ENCODE results near the gene FXR2. TPM values are rescaled to one million over a fixed set of nuclear protein-coding genes. Genes with fewer than 3 reads are reported as not detected.
"Not testable (repeated sequence)": the region's sequence is repeated elsewhere in the genome, so short reads cannot be mapped to it uniquely, and the experiment has no call there.

Gene FXR2
- total RNA-seq, 4 donors from 2014 or later, result 11.7 to 25.4 (median 22.4) TPM

GRCh38 chr17:7626956-7627249 is 12.2 kb upstream of the FXR2 start:
- DNase-seq, result no peak
- Histone ChIP-seq H3K4me1 (peaks cover 12 to 16% (median 15%) of the 10 kb centered on the region in 4 donors), H3K4me3 (peak overlapping the region; percentile 70 to 88 (median 82)), H3K27ac (peak overlapping the region; percentile 91 to 96 (median 93)), H3K9me3 (no peaks in the 10 kb centered on the region), H3K36me3 (no peaks in the 10 kb centered on the region), H3K27me3 (no peaks in the 10 kb centered on the region)
- TF ChIP-seq POLR2A (IDR thresholded peaks at IDR 0.05) (no peak), CTCF (IDR thresholded peaks at IDR 0.05) (no peak), EP300 (IDR thresholded peaks at IDR 0.05; ENCODE audit: low read depth) (no peak), POLR2AphosphoS5 (IDR thresholded peaks at IDR 0.05) (no peak)
- 20% methylated on average over 6 of the region's 6 CpGs; no CpG with 5 or more reads in 1 of the 2 donors for WGBS, 2 donors (ENCODE audit: low coverage in 1 of 2)
- in situ Hi-C loops (cut with MboI; ENCODE audit: low pct_ligation_motif_present in 1 of 4, low pct_unique_long_range_greater_than_20kb in 1 of 4, low sequenced_read_pairs in 3 of 4), result no loop called here
- intact Hi-C loops (cut with DNase I; ENCODE audit: low total_unique reads), result no loop called here

DNA sequence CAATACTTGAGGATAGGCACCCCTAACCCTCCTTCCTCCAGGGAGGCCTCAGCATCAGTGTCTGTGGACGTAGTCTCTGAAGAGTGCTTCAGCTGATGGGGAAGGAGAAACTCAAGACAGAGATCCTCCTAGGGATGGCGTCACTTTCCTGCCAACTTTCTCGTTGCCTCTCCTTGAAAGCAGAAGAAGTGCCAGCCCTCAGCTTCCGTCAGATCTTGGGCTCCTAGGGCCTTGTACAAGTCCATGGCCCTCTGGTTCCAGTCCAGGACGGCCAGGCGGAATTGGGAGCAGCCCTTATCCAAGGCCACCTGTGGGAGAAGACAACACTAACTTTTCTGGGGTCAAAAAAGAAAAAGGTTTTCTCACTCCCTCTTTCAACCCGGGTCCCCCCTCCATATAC is 11.6 kb upstream of the FXR2 start:
- no peaks in the 10 kb centered on the region for H3K9me3 ChIP-seq
- H3K27me3 ChIP-seq, result no peaks in the 10 kb centered on the region
- peak overlapping the region in 1 of 4 donors; percentile 70 for H3K4me3 ChIP-seq
- intact Hi-C loops (cut with DNase I; ENCODE audit: low total_unique reads) (no loop called here), in situ Hi-C loops (cut with MboI; ENCODE audit: low pct_ligation_motif_present in 1 of 4, low pct_unique_long_range_greater_than_20kb in 1 of 4, low sequenced_read_pairs in 3 of 4) (no loop called here)
- H3K36me3 ChIP-seq, result no peaks in the 10 kb centered on the region
- no peak for DNase-seq
- peaks cover 12 to 16% (median 15%) of the 10 kb centered on the region in 4 donors for H3K4me1 ChIP-seq
- TF ChIP-seq EP300 (IDR thresholded peaks at IDR 0.05; ENCODE audit: low read depth), result no peak
- no peak for TF ChIP-seq CTCF (IDR thresholded peaks at IDR 0.05)
- TF ChIP-seq POLR2A (IDR thresholded peaks at IDR 0.05), result no peak
- no peak for TF ChIP-seq POLR2AphosphoS5 (IDR thresholded peaks at IDR 0.05)
- 76 to 97% methylated on average over 3 to 7 of the region's 7 CpGs for WGBS, 2 donors (ENCODE audit: low coverage in 1 of 2)
- H3K27ac ChIP-seq, result peak overlapping the region in 2 of 4 donors; percentile 91 to 92

GRCh38 chr17:7625749-7626148 is 11.1 kb upstream of the FXR2 start:
- H3K4me1 ChIP-seq, result peaks cover 12 to 16% (median 15%) of the 10 kb centered on the region in 4 donors
- DNase-seq; in situ Hi-C loops (cut with MboI; ENCODE audit: low pct_ligation_motif_present in 1 of 4, low pct_unique_long_range_greater_than_20kb in 1 of 4, low sequenced_read_pairs in 3 of 4); intact Hi-C loops (cut with DNase I; ENCODE audit: low total_unique reads); H3K9me3 ChIP-seq; H3K27ac ChIP-seq; H3K4me3 ChIP-seq; H3K36me3 ChIP-seq; H3K27me3 ChIP-seq: not testable (repeated sequence)
- WGBS, 2 donors (ENCODE audit: low coverage in 1 of 2), result 96 to 100% methylated on average over 1 to 16 of the region's 16 CpGs

GRCh38 chr17:7623661-7624060 is 9.0 kb upstream of the FXR2 start:
- Histone ChIP-seq H3K4me3 (no peak overlapping the region), H3K4me1 (peaks cover 12 to 16% (median 15%) of the 10 kb centered on the region in 4 donors), H3K36me3 (no peaks in the 10 kb centered on the region), H3K9me3 (no peaks in the 10 kb centered on the region), H3K27me3 (no peaks in the 10 kb centered on the region), H3K27ac (no peak overlapping the region)
- DNase-seq, result no peak
- intact Hi-C loops (cut with DNase I; ENCODE audit: low total_unique reads) (no loop called here), in situ Hi-C loops (cut with MboI; ENCODE audit: low pct_ligation_motif_present in 1 of 4, low pct_unique_long_range_greater_than_20kb in 1 of 4, low sequenced_read_pairs in 3 of 4) (no loop called here)
- TF ChIP-seq POLR2A (IDR thresholded peaks at IDR 0.05), result no peak
- TF ChIP-seq CTCF (IDR thresholded peaks at IDR 0.05), result no peak
- no peak for TF ChIP-seq EP300 (IDR thresholded peaks at IDR 0.05; ENCODE audit: low read depth)
- no peak for TF ChIP-seq POLR2AphosphoS5 (IDR thresholded peaks at IDR 0.05)
- WGBS, 2 donors (ENCODE audit: low coverage in 1 of 2), result 77 to 86% methylated on average over 3 to 5 of the region's 5 CpGs

GRCh38 chr17:7620835-7621234 is 6.1 kb upstream of the FXR2 start:
- intact Hi-C loops (cut with DNase I; ENCODE audit: low total_unique reads) (no loop called here), in situ Hi-C loops (cut with MboI; ENCODE audit: low pct_ligation_motif_present in 1 of 4, low pct_unique_long_range_greater_than_20kb in 1 of 4, low sequenced_read_pairs in 3 of 4) (no loop called here)
- Histone ChIP-seq H3K9me3 (no peaks in the 10 kb centered on the region), H3K27ac (no peak overlapping the region), H3K27me3 (no peaks in the 10 kb centered on the region), H3K4me1 (no peaks in the 10 kb centered on the region), H3K4me3 (no peak overlapping the region), H3K36me3 (no peaks in the 10 kb centered on the region)
- TF ChIP-seq CTCF (IDR thresholded peaks at IDR 0.05), result no peak
- TF ChIP-seq POLR2AphosphoS5 (IDR thresholded peaks at IDR 0.05), result no peak
- no peak for TF ChIP-seq POLR2A (IDR thresholded peaks at IDR 0.05)
- no peak for TF ChIP-seq EP300 (IDR thresholded peaks at IDR 0.05; ENCODE audit: low read depth)
- no peak for DNase-seq
- WGBS, 2 donors (ENCODE audit: low coverage in 1 of 2), result 92 to 95% methylated on average over 3 to 8 of the region's 8 CpGs

All from transverse colon (tissue), 4 donors.